ENCODE data around the gene DRAM1. TPM values are rescaled to one million over a fixed set of nuclear protein-coding genes. Genes with fewer than 3 reads are reported as not detected.
"Not testable (repeated sequence)": the region's sequence is repeated elsewhere in the genome, so short reads cannot be mapped to it uniquely, and the experiment has no call there.

The DRAM1 gene
- polyA plus RNA-seq, 4 donors = 0.89 to 9.9 (median 5.6) TPM

- no peak overlapping the region for H3K27ac ChIP-seq (ENCODE audit: low read depth in 1 of 3, low read length in 2 of 3)
- no peak for FAIRE-seq
- no peaks in the 10 kb centered on the region for H3K27me3 ChIP-seq (ENCODE audit: control insufficient read depth in 3 of 3, insufficient read depth in 3 of 3, low read length in 3 of 3)
- H3K4me3 ChIP-seq (ENCODE audit: low read depth in 1 of 3, low read length in 3 of 3) = no peak overlapping the region
- H3K36me3 ChIP-seq (ENCODE audit: control insufficient read depth in 3 of 3, insufficient read depth in 2 of 3, low read depth in 1 of 3, low read length in 3 of 3) = no peaks in the 10 kb centered on the region
- 84 to 88% (median 84%) methylated on average over 8 of the region's 8 CpGs for WGBS, 3 donors
- DNase-seq = no peak
- no peaks in the 10 kb centered on the region for H3K4me1 ChIP-seq (ENCODE audit: control insufficient read depth in 3 of 3, insufficient read depth in 2 of 3, low read depth in 1 of 3, low read length in 2 of 3)
- no peaks in the 10 kb centered on the region for H3K9me3 ChIP-seq (ENCODE audit: control insufficient read depth in 2 of 2, insufficient read depth in 1 of 2, low read depth in 1 of 2, low read length in 1 of 2)
Measured at GRCh38 chr12:101902641-101903040, 25.3 kb downstream of the DRAM1 start.

- 79 to 82% (median 82%) methylated on average over 2 of the region's 2 CpGs for WGBS, 3 donors
- H3K27ac ChIP-seq (ENCODE audit: low read depth in 1 of 3, low read length in 2 of 3) = no peak overlapping the region
- peaks cover 0 to 2% (median 0%) of the 10 kb centered on the region in 3 donors for H3K36me3 ChIP-seq (ENCODE audit: control insufficient read depth in 3 of 3, insufficient read depth in 2 of 3, low read depth in 1 of 3, low read length in 3 of 3)
- FAIRE-seq = no peak
- peaks cover 0 to 7% (median 0%) of the 10 kb centered on the region in 3 donors for H3K27me3 ChIP-seq (ENCODE audit: control insufficient read depth in 3 of 3, insufficient read depth in 3 of 3, low read length in 3 of 3)
- no peak for DNase-seq
- H3K4me1 ChIP-seq (ENCODE audit: control insufficient read depth in 3 of 3, insufficient read depth in 2 of 3, low read depth in 1 of 3, low read length in 2 of 3) = no peaks in the 10 kb centered on the region
- no peak overlapping the region for H3K4me3 ChIP-seq (ENCODE audit: low read depth in 1 of 3, low read length in 3 of 3)
- H3K9me3 ChIP-seq (ENCODE audit: control insufficient read depth in 2 of 2, insufficient read depth in 1 of 2, low read depth in 1 of 2, low read length in 1 of 2) = no peaks in the 10 kb centered on the region
Measured at GRCh38 chr12:101906226-101906625, 28.8 kb downstream of the DRAM1 start.

GRCh38 chr12:101908395-101908794 lies 31.0 kb downstream of the DRAM1 start:
- Histone ChIP-seq H3K27ac (ENCODE audit: low read depth in 1 of 3, low read length in 2 of 3) (no peak overlapping the region), H3K4me3 (ENCODE audit: low read depth in 1 of 3, low read length in 3 of 3) (no peak overlapping the region), H3K27me3 (ENCODE audit: control insufficient read depth in 3 of 3, insufficient read depth in 3 of 3, low read length in 3 of 3) (peaks cover 0 to 7% (median 0%) of the 10 kb centered on the region in 3 donors), H3K36me3 (ENCODE audit: control insufficient read depth in 3 of 3, insufficient read depth in 2 of 3, low read depth in 1 of 3, low read length in 3 of 3) (peaks cover 0 to 2% (median 0%) of the 10 kb centered on the region in 3 donors), H3K9me3 (ENCODE audit: control insufficient read depth in 2 of 2, insufficient read depth in 1 of 2, low read depth in 1 of 2, low read length in 1 of 2) (no peaks in the 10 kb centered on the region), H3K4me1 (ENCODE audit: control insufficient read depth in 3 of 3, insufficient read depth in 2 of 3, low read depth in 1 of 3, low read length in 2 of 3) (no peaks in the 10 kb centered on the region)
- no peak for DNase-seq
- WGBS, 3 donors = 88 to 97% (median 96%) methylated on average over 3 of the region's 3 CpGs
- FAIRE-seq = no peak

- DNase-seq (no peak), FAIRE-seq (no peak)
- H3K4me1 ChIP-seq (ENCODE audit: control insufficient read depth in 3 of 3, insufficient read depth in 2 of 3, low read depth in 1 of 3, low read length in 2 of 3) = no peaks in the 10 kb centered on the region
- peaks cover 0 to 7% (median 0%) of the 10 kb centered on the region in 3 donors for H3K27me3 ChIP-seq (ENCODE audit: control insufficient read depth in 3 of 3, insufficient read depth in 3 of 3, low read length in 3 of 3)
- no peak overlapping the region for H3K27ac ChIP-seq (ENCODE audit: low read depth in 1 of 3, low read length in 2 of 3)
- 24 to 44% (median 42%) methylated on average over 7 of the region's 7 CpGs for WGBS, 3 donors
- H3K36me3 ChIP-seq (ENCODE audit: control insufficient read depth in 3 of 3, insufficient read depth in 2 of 3, low read depth in 1 of 3, low read length in 3 of 3) = peaks cover 0 to 2% (median 0%) of the 10 kb centered on the region in 3 donors
- no peak overlapping the region for H3K4me3 ChIP-seq (ENCODE audit: low read depth in 1 of 3, low read length in 3 of 3)
- no peaks in the 10 kb centered on the region for H3K9me3 ChIP-seq (ENCODE audit: control insufficient read depth in 2 of 2, insufficient read depth in 1 of 2, low read depth in 1 of 2, low read length in 1 of 2)
Measured at GRCh38 chr12:101909646-101910045, 32.3 kb downstream of the DRAM1 start.

GRCh38 chr12:101915841-101916240 lies 38.5 kb downstream of the DRAM1 start:
- DNase-seq = no peak
- Histone ChIP-seq H3K4me3 (ENCODE audit: low read depth in 1 of 3, low read length in 3 of 3) (no peak overlapping the region), H3K27ac (ENCODE audit: low read depth in 1 of 3, low read length in 2 of 3) (no peak overlapping the region), H3K9me3 (ENCODE audit: control insufficient read depth in 2 of 2, insufficient read depth in 1 of 2, low read depth in 1 of 2, low read length in 1 of 2) (no peaks in the 10 kb centered on the region), H3K27me3 (ENCODE audit: control insufficient read depth in 3 of 3, insufficient read depth in 3 of 3, low read length in 3 of 3) (no peaks in the 10 kb centered on the region), H3K4me1 (ENCODE audit: control insufficient read depth in 3 of 3, insufficient read depth in 2 of 3, low read depth in 1 of 3, low read length in 2 of 3) (no peaks in the 10 kb centered on the region), H3K36me3 (ENCODE audit: control insufficient read depth in 3 of 3, insufficient read depth in 2 of 3, low read depth in 1 of 3, low read length in 3 of 3) (no peaks in the 10 kb centered on the region)
- no peak for FAIRE-seq
- 65 to 80% (median 73%) methylated on average over 5 of the region's 5 CpGs for WGBS, 3 donors

GRCh38 chr12:101918805-101919204 lies 41.4 kb downstream of the DRAM1 start:
- not testable (repeated sequence) for DNase-seq; H3K4me3 ChIP-seq (ENCODE audit: low read depth in 1 of 3, low read length in 3 of 3); FAIRE-seq; H3K27ac ChIP-seq (ENCODE audit: low read depth in 1 of 3, low read length in 2 of 3); H3K4me1 ChIP-seq (ENCODE audit: control insufficient read depth in 3 of 3, insufficient read depth in 2 of 3, low read depth in 1 of 3, low read length in 2 of 3); H3K36me3 ChIP-seq (ENCODE audit: control insufficient read depth in 3 of 3, insufficient read depth in 2 of 3, low read depth in 1 of 3, low read length in 3 of 3); H3K9me3 ChIP-seq (ENCODE audit: control insufficient read depth in 2 of 2, insufficient read depth in 1 of 2, low read depth in 1 of 2, low read length in 1 of 2); H3K27me3 ChIP-seq (ENCODE audit: control insufficient read depth in 3 of 3, insufficient read depth in 3 of 3, low read length in 3 of 3)
- 92 to 97% (median 95%) methylated on average over 4 of the region's 4 CpGs for WGBS, 3 donors

- H3K4me3 ChIP-seq (ENCODE audit: low read depth in 1 of 3, low read length in 3 of 3) = no peak overlapping the region
- H3K27ac ChIP-seq (ENCODE audit: low read depth in 1 of 3, low read length in 2 of 3) = no peak overlapping the region
- no peaks in the 10 kb centered on the region for H3K27me3 ChIP-seq (ENCODE audit: control insufficient read depth in 3 of 3, insufficient read depth in 3 of 3, low read length in 3 of 3)
- no peaks in the 10 kb centered on the region for H3K36me3 ChIP-seq (ENCODE audit: control insufficient read depth in 3 of 3, insufficient read depth in 2 of 3, low read depth in 1 of 3, low read length in 3 of 3)
- H3K9me3 ChIP-seq (ENCODE audit: control insufficient read depth in 2 of 2, insufficient read depth in 1 of 2, low read depth in 1 of 2, low read length in 1 of 2) = no peaks in the 10 kb centered on the region
- FAIRE-seq (no peak), DNase-seq (no peak)
- no peaks in the 10 kb centered on the region for H3K4me1 ChIP-seq (ENCODE audit: control insufficient read depth in 3 of 3, insufficient read depth in 2 of 3, low read depth in 1 of 3, low read length in 2 of 3)
- 83 to 88% (median 87%) methylated on average over 3 of the region's 3 CpGs for WGBS, 3 donors
Measured at GRCh38 chr12:101919447-101919846, 42.1 kb downstream of the DRAM1 start.

GRCh38 chr12:101920906-101921305 lies 43.5 kb downstream of the DRAM1 start:
- DNase-seq (no peak), FAIRE-seq (no peak)
- H3K36me3 ChIP-seq (ENCODE audit: control insufficient read depth in 3 of 3, insufficient read depth in 2 of 3, low read depth in 1 of 3, low read length in 3 of 3) = no peaks in the 10 kb centered on the region
- no peak overlapping the region for H3K27ac ChIP-seq (ENCODE audit: low read depth in 1 of 3, low read length in 2 of 3)
- no peaks in the 10 kb centered on the region for H3K4me1 ChIP-seq (ENCODE audit: control insufficient read depth in 3 of 3, insufficient read depth in 2 of 3, low read depth in 1 of 3, low read length in 2 of 3)
- no peaks in the 10 kb centered on the region for H3K9me3 ChIP-seq (ENCODE audit: control insufficient read depth in 2 of 2, insufficient read depth in 1 of 2, low read depth in 1 of 2, low read length in 1 of 2)
- WGBS, 3 donors = 80 to 85% (median 81%) methylated on average over 2 of the region's 2 CpGs
- H3K4me3 ChIP-seq (ENCODE audit: low read depth in 1 of 3, low read length in 3 of 3) = no peak overlapping the region
- no peaks in the 10 kb centered on the region for H3K27me3 ChIP-seq (ENCODE audit: control insufficient read depth in 3 of 3, insufficient read depth in 3 of 3, low read length in 3 of 3)

GRCh38 chr12:101923045-101923718 lies 45.8 kb downstream of the DRAM1 start:
- no peak for DNase-seq
- no peak overlapping the region for H3K27ac ChIP-seq (ENCODE audit: low read depth in 1 of 3, low read length in 2 of 3)

More at GRCh38 chr12:101923045-101923718, 45.8 kb downstream of the DRAM1 start:
- WGBS, 3 donors = 92 to 94% (median 93%) methylated on average over 8 of the region's 8 CpGs
- Histone ChIP-seq H3K9me3 (ENCODE audit: control insufficient read depth in 2 of 2, insufficient read depth in 1 of 2, low read depth in 1 of 2, low read length in 1 of 2) (no peaks in the 10 kb centered on the region), H3K4me1 (ENCODE audit: control insufficient read depth in 3 of 3, insufficient read depth in 2 of 3, low read depth in 1 of 3, low read length in 2 of 3) (no peaks in the 10 kb centered on the region), H3K4me3 (ENCODE audit: low read depth in 1 of 3, low read length in 3 of 3) (no peak overlapping the region), H3K36me3 (ENCODE audit: control insufficient read depth in 3 of 3, insufficient read depth in 2 of 3, low read depth in 1 of 3, low read length in 3 of 3) (no peaks in the 10 kb centered on the region), H3K27me3 (ENCODE audit: control insufficient read depth in 3 of 3, insufficient read depth in 3 of 3, low read length in 3 of 3) (no peaks in the 10 kb centered on the region)
- no peak for FAIRE-seq
